Kidney (tissue), 22 donors: Measurements from ENCODE around the gene GUK1. TPM values are rescaled to one million over a fixed set of nuclear protein-coding genes. Genes with fewer than 3 reads are reported as not detected.
A peak's percentile ranks its signal among the peaks of the same experiment; 100 is the strongest.

Experiments used
- DNase-seq, 5 donors: peaks; one replicate each; pipeline ENCODE4 v3.0.0-alpha.2; 2013 to 2020
- FAIRE-seq: peaks from 2 replicates; lab custom pipeline; 2012; peaks lifted over from hg19 to GRCh38; lab: Jason Lieb, UNC
- H3K27ac ChIP-seq, 2 donors: one replicate each; pipeline ENCODE4 v1.7.0; 2013; ENCODE audit warnings: low read depth in 2 of 2, low read length in 2 of 2, inconsistent platforms in 1 of 2
- H3K27me3 ChIP-seq: one replicate; pipeline ENCODE4 v1.7.1; 2013; ENCODE audit warnings: low read length, inconsistent platforms; ENCODE audit not compliant: control insufficient read depth, insufficient read depth
- H3K36me3 ChIP-seq, 3 donors: one replicate each; pipeline versions ENCODE4 v1.7.0 to v1.7.1; 2013; ENCODE audit warnings: low read length in 3 of 3, control low read depth in 1 of 3, inconsistent platforms in 1 of 3; ENCODE audit not compliant: insufficient read depth in 3 of 3, control insufficient read depth in 2 of 3
- H3K4me1 ChIP-seq, 3 donors: one replicate each; pipeline versions ENCODE4 v1.7.0 to v1.7.1; 2013; ENCODE audit warnings: low read length in 3 of 3, inconsistent platforms in 1 of 3, low read depth in 1 of 3; ENCODE audit not compliant: control insufficient read depth in 2 of 3, insufficient read depth in 2 of 3
- H3K4me3 ChIP-seq, 3 donors: one replicate each; pipeline versions ENCODE4 v1.7.0 to v1.8.1; 2013; ENCODE audit warnings: low read length in 3 of 3, control low read depth in 1 of 3, inconsistent platforms in 1 of 3
- H3K9ac ChIP-seq, 3 donors: one replicate each; pipeline versions ENCODE4 v1.7.0 to v1.7.1; 2013; ENCODE audit warnings: low read length in 3 of 3, control low read depth in 1 of 3, inconsistent platforms in 1 of 3
- H3K9me3 ChIP-seq, 3 donors: one replicate each; pipeline versions ENCODE4 v1.7.0 to v1.7.1; 2013; ENCODE audit warnings: low read length in 3 of 3, control low read depth in 1 of 3, inconsistent platforms in 1 of 3; ENCODE audit not compliant: control insufficient read depth in 2 of 3, insufficient read depth in 1 of 3
- CTCF ChIP-seq: IDR thresholded peaks from 3 replicates; pipeline ENCODE4 v1.5.1; 2012; ENCODE audit warnings: mild to moderate bottlenecking, moderate library complexity, borderline replicate concordance; ENCODE audit not compliant: insufficient read depth; ENCODE audit errors: extremely low read depth
- intact Hi-C: fragments of 100-400 bp; cut with DNase I; formaldehyde crosslinking; loops from one replicate; pipeline ENCODE4 v1.11.1; 2022
- long read RNA-seq, 10 donors: library from polyadenylated mRNA in 1 of 10; unstranded in 1 of 10; transcript quantifications; one replicate each; pipeline ENCODE4 v2.0.0 and lab custom pipeline, GENCODE V29; 2021 to 2026
- polyA plus RNA-seq: library from polyadenylated mRNA; stranded (reverse); fragments of 350-450 nt; fragmentation: Illumina TruSeq; extraction: RNeasy Lipid Tissue Mini Kit (QIAGEN cat#74804); gene quantifications from one replicate; pipeline ENCODE4 v1.2.3, GENCODE V29; 2014; ENCODE audit warnings: low read depth, low replicate concordance; ENCODE audit not compliant: insufficient read depth
- total RNA-seq: library from RNA; stranded (reverse); fragmentation: NEBNext Ultra II Directional; extraction: Animal tissue kit (Norgen Biotek cat#: 25700); gene quantifications from one replicate; pipeline ENCODE4 v1.2.1, GENCODE V29; 2021
- donor health status: control.
- donor health status: control.
- donor health status: control.
- donor health status: control.
- donor health status: control.
- donor health status: DM: yes; HTN: yes; CAD: no.
- donor health status: Normal renal cell carcinoma (clear cell type).

GUK1 gene
- total RNA-seq (221 TPM), polyA plus RNA-seq (410 TPM)
- long read RNA-seq, donor 1, transcript GUK1-201 (9 exons, 1,084 nt), result minor isoform, 8 of 60 reads
- long read RNA-seq, donor 1, transcript GUK1-202 (7 exons, 940 nt), result minor isoform, 13 of 60 reads
- long read RNA-seq, donor 1, transcript GUK1-210 (8 exons, 990 nt), result major isoform, 29 of 60 reads
- long read RNA-seq, donor 1, transcript GUK1-220 (2 exons, 657 nt), result minor isoform, 6 of 60 reads
- long read RNA-seq, donor 1, partial matches to known transcripts, result 0 of 60 reads
- long read RNA-seq, donor 1, other reads (novel, unspliced or antisense), result 0 of 60 reads
- long read RNA-seq, donor 2, transcript GUK1-210 (8 exons, 990 nt), result major isoform, 46 of 87 reads
- long read RNA-seq, donor 2, transcript GUK1-202 (7 exons, 940 nt), result minor isoform, 23 of 87 reads
- long read RNA-seq, donor 2, transcript GUK1-201 (9 exons, 1,084 nt), result minor isoform, 11 of 87 reads
- long read RNA-seq, donor 2, partial matches to known transcripts, result 0 of 87 reads
- long read RNA-seq, donor 2, other reads (novel, unspliced or antisense), result 0 of 87 reads
- long read RNA-seq, donor 3, transcript GUK1-201 (9 exons, 1,084 nt), result minor isoform, 11 of 126 reads
- long read RNA-seq, donor 3, transcript GUK1-202 (7 exons, 940 nt), result minor isoform, 31 of 126 reads
- long read RNA-seq, donor 3, transcript GUK1-210 (8 exons, 990 nt), result major isoform, 61 of 126 reads
- long read RNA-seq, donor 3, partial matches to known transcripts, result 12 of 126 reads
- long read RNA-seq, donor 3, other reads (novel, unspliced or antisense), result 0 of 126 reads
- long read RNA-seq, donor 4, transcript GUK1-210 (8 exons, 990 nt), result major isoform, 48 of 113 reads
- long read RNA-seq, donor 4, transcript GUK1-202 (7 exons, 940 nt), result minor isoform, 36 of 113 reads
- long read RNA-seq, donor 4, transcript GUK1-201 (9 exons, 1,084 nt), result minor isoform, 10 of 113 reads
- long read RNA-seq, donor 4, partial matches to known transcripts, result 7 of 113 reads
- long read RNA-seq, donor 4, other reads (novel, unspliced or antisense), result 0 of 113 reads
- long read RNA-seq, donor 5, partial matches to known transcripts, result 0 of 9 reads
- long read RNA-seq, donor 5, other reads (novel, unspliced or antisense), result 0 of 9 reads
- long read RNA-seq, donor 6, transcript GUK1-201 (9 exons, 1,084 nt), result minor isoform, 23 of 137 reads
- long read RNA-seq, donor 6, transcript GUK1-210 (8 exons, 990 nt), result major isoform, 51 of 137 reads
- long read RNA-seq, donor 6, transcript GUK1-202 (7 exons, 940 nt), result minor isoform, 30 of 137 reads
- long read RNA-seq, donor 6, transcript GUK1-220 (2 exons, 657 nt), result minor isoform, 6 of 137 reads
- long read RNA-seq, donor 6, partial matches to known transcripts, result 17 of 137 reads
- long read RNA-seq, donor 6, other reads (novel, unspliced or antisense), result 0 of 137 reads
- long read RNA-seq, donor 7, transcript GUK1-201 (9 exons, 1,084 nt), result minor isoform, 53 of 288 reads
- long read RNA-seq, donor 7, transcript GUK1-210 (8 exons, 990 nt), result major isoform, 126 of 288 reads
- long read RNA-seq, donor 7, transcript GUK1-202 (7 exons, 940 nt), result minor isoform, 7 of 288 reads
- long read RNA-seq, donor 7, transcript GUK1-208 (7 exons, 842 nt), result minor isoform, 17 of 288 reads
- long read RNA-seq, donor 7, partial matches to known transcripts, result 16 of 288 reads
- long read RNA-seq, donor 7, other reads (novel, unspliced or antisense), result 58 of 288 reads
- long read RNA-seq, donor 8, transcript GUK1-201 (9 exons, 1,084 nt), result minor isoform, 15 of 109 reads
- long read RNA-seq, donor 8, transcript GUK1-202 (7 exons, 940 nt), result minor isoform, 20 of 109 reads
- long read RNA-seq, donor 8, transcript GUK1-210 (8 exons, 990 nt), result major isoform, 50 of 109 reads
- long read RNA-seq, donor 8, partial matches to known transcripts, result 14 of 109 reads
- long read RNA-seq, donor 8, other reads (novel, unspliced or antisense), result 0 of 109 reads
- long read RNA-seq, donor 9, transcript GUK1-210 (8 exons, 990 nt), result major isoform, 32 of 57 reads
- long read RNA-seq, donor 9, transcript GUK1-202 (7 exons, 940 nt), result minor isoform, 12 of 57 reads
- long read RNA-seq, donor 9, transcript GUK1-201 (9 exons, 1,084 nt), result minor isoform, 8 of 57 reads
- long read RNA-seq, donor 9, partial matches to known transcripts, result 0 of 57 reads
- long read RNA-seq, donor 9, other reads (novel, unspliced or antisense), result 0 of 57 reads
- long read RNA-seq, donor 10, transcript GUK1-202 (7 exons, 940 nt), result minor isoform, 21 of 105 reads
- long read RNA-seq, donor 10, transcript GUK1-201 (9 exons, 1,084 nt), result minor isoform, 16 of 105 reads
- long read RNA-seq, donor 10, transcript GUK1-210 (8 exons, 990 nt), result major isoform, 39 of 105 reads
- long read RNA-seq, donor 10, transcript GUK1-222 (3 exons, 589 nt), result minor isoform, 8 of 105 reads
- long read RNA-seq, donor 10, partial matches to known transcripts, result 10 of 105 reads
- long read RNA-seq, donor 10, other reads (novel, unspliced or antisense), result 0 of 105 reads

- DNase-seq (peak; percentile 99 to 100 (median 99)), FAIRE-seq (peak; percentile 97)
- Histone ChIP-seq H3K36me3 (no peaks in the 10 kb centered on the region), H3K9ac (peak within 1 kb of the TSS; percentile 38 to 83 (median 55)), H3K4me1 (peaks cover 0 to 32% (median 20%) of the 10 kb centered on the region in 3 donors), H3K27me3 (no peaks in the 10 kb centered on the region), H3K4me3 (peak within 1 kb of the TSS; percentile 68 to 86 (median 79)), H3K27ac (peak within 1 kb of the TSS; percentile 94 to 97), H3K9me3 (no peaks in the 10 kb centered on the region)
- intact Hi-C loops, result no loop called here
- no peak for TF ChIP-seq CTCF
Measured at GRCh38 chr1:228139931-228140723, at the start of gene GUK1. TSS of gene GUK1 (plus strand) at chr1:228140279. CDS start at chr1:228140303, 24 bp downstream.

GRCh38 chr1:228090613-228091081, 49.4 kb upstream of the GUK1 start:
- FAIRE-seq (no peak), DNase-seq (peak in 2 of 5 donors; percentile 31 to 37)
- peaks cover 0 to 8% (median 0%) of the 10 kb centered on the region in 3 donors for H3K9me3 ChIP-seq
- H3K4me3 ChIP-seq, result no peak overlapping the region
- H3K36me3 ChIP-seq, result peaks cover 0 to 5% (median 4%) of the 10 kb centered on the region in 3 donors
- no peak overlapping the region for H3K27ac ChIP-seq
- TF ChIP-seq CTCF, result no peak
- no peak overlapping the region for H3K9ac ChIP-seq
- H3K4me1 ChIP-seq, result peaks cover 0 to 52% (median 48%) of the 10 kb centered on the region in 3 donors
- intact Hi-C loops, result no loop called here
- no peaks in the 10 kb centered on the region for H3K27me3 ChIP-seq
